Pancreas (tissue), 10 donors: Measurements from ENCODE around the gene VAT1. TPM values are rescaled to one million over a fixed set of nuclear protein-coding genes. Genes with fewer than 3 reads are reported as not detected.
"Not testable (repeated sequence)": the region's sequence is repeated elsewhere in the genome, so short reads cannot be mapped to it uniquely, and the experiment has no call there.

Source experiments
- ATAC-seq, 4 donors: fragments of 200-7000 bp; cut with Tn5 transposase; one replicate each; pipeline versions ENCODE4 v1.8.0 to v1.9.1; 2020; ENCODE audit warnings: mild to moderate bottlenecking in 4 of 4, moderate library complexity in 4 of 4
- DNase-seq, 6 donors: peaks; one replicate each; pipeline ENCODE4 v3.0.0-alpha.2; 2020
- FAIRE-seq: peaks from 2 replicates; lab custom pipeline; 2012; peaks lifted over from hg19 to GRCh38; lab: Jason Lieb, UNC
- H3K27ac ChIP-seq, 4 donors: fragments of 200-600 bp; sonication (generic); 1 replicate in 3 of 4; 2 replicates in 1 of 4; pipeline versions ENCODE4 v1.5.0 to v1.8.0; 2020
- H3K27me3 ChIP-seq, 4 donors: fragments of 200-600 bp; one replicate each; pipeline ENCODE4 v1.8.0; 2021
- H3K36me3 ChIP-seq, 3 donors: fragments of 200-600 bp; sonication (generic) in 1 of 3; one replicate each; pipeline versions ENCODE4 v1.5.0 to v1.8.0; 2020 to 2021
- H3K4me1 ChIP-seq, 3 donors: fragments of 200-600 bp; one replicate each; pipeline ENCODE4 v1.8.0; 2021
- H3K4me3 ChIP-seq, 4 donors: fragments of 200-600 bp; sonication (generic) in 2 of 4; one replicate each; pipeline versions ENCODE4 v1.5.0 to v1.8.0; 2020 to 2021
- H3K9me3 ChIP-seq, 4 donors: fragments of 200-600 bp; one replicate each; pipeline ENCODE4 v1.8.0; 2021
- CTCF ChIP-seq, 4 donors: fragments of 200-600 bp; sonication (generic) in 3 of 4; IDR thresholded peaks; one replicate each; pipeline versions ENCODE4 v1.5.0 to v1.8.0; 2021; ENCODE audit warnings: antibody characterized with exemption in 4 of 4
- WGBS, 2 donors: extraction: QIAGEN DNeasy Blood & Tissue Kit; methylation state at CpG; one replicate each; pipeline ENCODE4 v1.1.7; 2013; 5-methylcytosine and 5-hydroxymethylcytosine counted together
- intact Hi-C, 3 donors: fragments of 100-400 bp; cut with DNase I; formaldehyde crosslinking; loops; one replicate each; pipeline versions ENCODE4 v1.11.1 to v1.14.2; 2022
- polyA plus RNA-seq, 2 donors: library from polyadenylated mRNA; stranded (reverse); fragments of 200-250 nt; gene quantifications; one replicate each; pipeline ENCODE4 v1.2.3, GENCODE V29; 2013
- total RNA-seq, 6 donors: library from RNA; stranded (reverse); fragmentation: NEBNext Ultra II Directional in 4 of 6; extraction: Animal tissue kit (Norgen Biotek cat#: 25700) in 4 of 6; gene quantifications; one replicate each; pipeline versions ENCODE4 v1.2.1 to v1.2.4, GENCODE V29; 2021 to 2023
- donor health status: healthy with polysubstance abuse.
- donor health status: DM: no; HTN: no; CAD: no; lungs with moderate emphysema.
- donor health status: DM: no; HTN: no; CAD: no.
- donor health status: control.
- donor health status: control.
- donor health status: Bipolar disorder and iron deficiency.
- donor health status: DM: yes; HTN: yes; CAD: no.
- donor health status: DM: no; HTN: no; CAD: no.
- donor health status: DM: no; HTN: no; CAD: no.
- donor health status: DM: yes; HTN: yes; CAD: no.

Gene VAT1
- total and polyA plus RNA-seq, 8 donors = 47.9 to 132 (median 77.1) TPM

- H3K27me3 ChIP-seq = no peaks in the 10 kb centered on the region
- peak overlapping the region in 2 of 4 donors; percentile 42 to 63 for H3K27ac ChIP-seq
- intact Hi-C loops = no loop called here
- peak in 3 of 4 donors; percentile 17 to 26 (median 25) for ATAC-seq
- no peaks in the 10 kb centered on the region for H3K36me3 ChIP-seq
- H3K4me1 ChIP-seq = peaks cover 0 to 9% (median 0%) of the 10 kb centered on the region in 3 donors
- FAIRE-seq = no peak
- peak in 2 of 6 donors; percentile 34 to 41 for DNase-seq
- no peaks in the 10 kb centered on the region for H3K9me3 ChIP-seq
- 71 to 74% methylated on average over 5 of the region's 5 CpGs for WGBS, 2 donors
- H3K4me3 ChIP-seq = no peak overlapping the region
- TF ChIP-seq CTCF (IDR thresholded peaks at IDR 0.05) = no peak
These were observed 11.4 kb downstream of the VAT1 start for GRCh38 chr17:43010667-43011308.

GRCh38 chr17:43006639-43007551 is 15.3 kb downstream of the VAT1 start, which contains the start of gene IFI35:
IFI35 (plus strand) TSS chr17:43006784; CDS start chr17:43006948, 164 bp downstream.
- no peak for FAIRE-seq
- H3K36me3 ChIP-seq = peaks cover 0 to 15% (median 14%) of the 10 kb centered on the region in 3 donors
- WGBS, 2 donors = 21% methylated on average over 18 of the region's 18 CpGs

GRCh38 chr17:43003542-43004172 is 18.5 kb downstream of the VAT1 start:
- peak in 2 of 6 donors; percentile 21 to 25 for DNase-seq
- no peak for TF ChIP-seq CTCF (IDR thresholded peaks at IDR 0.05)
- no peaks in the 10 kb centered on the region for H3K9me3 ChIP-seq
- WGBS, 2 donors = 79 to 80% methylated on average over 5 of the region's 5 CpGs
- H3K27me3 ChIP-seq = no peaks in the 10 kb centered on the region
- peaks cover 0 to 35% (median 20%) of the 10 kb centered on the region in 3 donors for H3K36me3 ChIP-seq
- no peak for FAIRE-seq
- no peak for ATAC-seq
- no peak overlapping the region for H3K27ac ChIP-seq
- peaks cover 5 to 22% (median 7%) of the 10 kb centered on the region in 3 donors for H3K4me1 ChIP-seq
- intact Hi-C loops = loop anchor here in 1 of 3 donors (10.0 kb wide), 1 partner anchor 211 kb away; the partner anchor contains the start of gene TMEM106A
- H3K4me3 ChIP-seq = no peak overlapping the region

More at GRCh38 chr17:43006639-43007551, 15.3 kb downstream of the VAT1 start, which contains the start of gene IFI35:
- Histone ChIP-seq H3K4me3 (peak within 1 kb of the TSS; percentile 47 to 71 (median 58)), H3K27ac (peak within 1 kb of the TSS; percentile 83 to 96 (median 92)), H3K27me3 (no peaks in the 10 kb centered on the region), H3K4me1 (peaks cover 0 to 9% (median 0%) of the 10 kb centered on the region in 3 donors), H3K9me3 (no peaks in the 10 kb centered on the region)
- TF ChIP-seq CTCF (IDR thresholded peaks at IDR 0.05) = peak in 2 of 4 donors; percentile 11 to 13
- DNase-seq (peak; percentile 79 to 92 (median 84)), ATAC-seq (peak; percentile 88 to 97 (median 94))
- intact Hi-C loops = loop anchor here in 1 of 3 donors (10.0 kb wide), 1 partner anchor 208 kb away; the partner anchor contains the start of gene TMEM106A

GRCh38 chr17:43000894-43001293 is 21.3 kb downstream of the VAT1 start:
- not testable (repeated sequence) for FAIRE-seq, ATAC-seq, H3K27me3 ChIP-seq, H3K4me3 ChIP-seq, H3K27ac ChIP-seq, H3K9me3 ChIP-seq
- WGBS, 2 donors = 90 to 94% methylated on average over 13 of the region's 13 CpGs
- peaks cover 0 to 35% (median 20%) of the 10 kb centered on the region in 3 donors for H3K36me3 ChIP-seq
- intact Hi-C loops = loop anchor here in 1 of 3 donors (10.0 kb wide), 1 partner anchor 214 kb away; the partner anchor contains the start of gene TMEM106A
- DNase-seq = peak in 2 of 6 donors; percentile 30 to 39
- peaks cover 11 to 18% (median 14%) of the 10 kb centered on the region in 3 donors for H3K4me1 ChIP-seq
